Tibial nerve (tissue), 4 donors: ENCODE results near the gene SCGN. TPM values are rescaled to one million over a fixed set of nuclear protein-coding genes. Genes with fewer than 3 reads are reported as not detected.

Experiments
- DNase-seq, 2 donors: peaks; one replicate each; pipeline ENCODE4 v3.0.0-alpha.2; 2019; ENCODE audit warnings: low spot score in 2 of 2
- H3K27ac ChIP-seq, 4 donors: fragments of 200-600 bp; sonication (generic) in 3 of 4; one replicate each; pipeline ENCODE4 v1.5.1; 2017 to 2019; ENCODE audit warnings: mild to moderate bottlenecking in 1 of 4
- H3K27me3 ChIP-seq, 2 donors: fragments of 200-600 bp; sonication (generic) in 1 of 2; one replicate each; pipeline versions ENCODE4 v1.5.1 to v1.6.0; 2017 to 2019
- H3K36me3 ChIP-seq, 3 donors: fragments of 200-600 bp; sonication (generic); one replicate each; pipeline ENCODE4 v1.5.1; 2018 to 2019
- H3K4me1 ChIP-seq, 4 donors: fragments of 200-600 bp; sonication (generic) in 3 of 4; one replicate each; pipeline ENCODE4 v1.5.1; 2017 to 2019
- H3K4me3 ChIP-seq, 4 donors: fragments of 200-600 bp; sonication (generic) in 3 of 4; one replicate each; pipeline ENCODE4 v1.5.1; 2017 to 2019; ENCODE audit warnings: mild to moderate bottlenecking in 1 of 4, moderate library complexity in 1 of 4
- H3K9me3 ChIP-seq, 4 donors: fragments of 200-600 bp; sonication (generic) in 3 of 4; one replicate each; pipeline ENCODE4 v1.5.1; 2017 to 2019
- EP300 ChIP-seq, 2 donors: sonication (generic); formaldehyde crosslinking; IDR thresholded peaks; one replicate each; pipeline ENCODE4 v1.6.1; 2017; ENCODE audit warnings: antibody characterized with exemption in 2 of 2, mild to moderate bottlenecking in 1 of 2
- POLR2A ChIP-seq, 2 donors: fragments of 450-650 bp; IDR thresholded peaks; one replicate each; pipeline ENCODE4 v1.6.1; 2017; ENCODE audit warnings: antibody characterized with exemption in 2 of 2, mild to moderate bottlenecking in 2 of 2, moderate library complexity in 2 of 2
- WGBS, 2 donors: methylation state at CpG; one replicate each; pipeline ENCODE4 v1.1.5; 2018; 5-methylcytosine and 5-hydroxymethylcytosine counted together
- total RNA-seq, 4 donors: library from RNA; depleted of rRNA; stranded (reverse); fragments of >200 nt; gene quantifications; one replicate each; pipeline ENCODE4 v1.1.0, GENCODE V29; 2016
- TF ChIP-seq, protein P1 (sequence below), 5 experiments: fragments of 200-600 bp in 3 of 5; fragments of 450-650 bp in 2 of 5; sonication (generic) in 3 of 5; IDR thresholded peaks; one replicate each; pipeline ENCODE4 v1.5.1; 2016 to 2019; ENCODE audit warnings: antibody characterized with exemption in 5 of 5, mild to moderate bottlenecking in 3 of 5, moderate library complexity in 2 of 5

SCGN gene
- total RNA-seq, 4 donors from 2014 or later, result not detected

DNA sequence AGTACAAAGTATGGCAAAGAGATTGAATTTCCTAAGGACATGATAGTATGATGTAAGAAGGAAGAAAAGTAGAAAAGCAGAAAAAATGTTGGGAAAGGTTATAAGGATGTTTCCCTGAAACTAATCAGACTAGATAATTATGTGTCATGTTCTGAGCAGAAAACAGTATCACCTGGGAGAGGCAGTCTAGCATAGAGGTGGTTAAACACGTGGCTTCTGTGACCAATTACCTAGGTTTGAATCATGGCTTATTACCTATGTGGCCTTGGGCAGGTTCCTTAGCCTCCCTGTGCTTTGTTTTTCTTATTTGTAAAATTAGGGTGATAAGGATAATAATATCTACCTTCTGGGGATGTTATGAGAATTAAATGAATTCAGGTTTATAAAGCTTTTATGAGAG, 38.0 kb downstream of the SCGN start:
- H3K4me3 ChIP-seq, result no peak overlapping the region
- no peak for TF ChIP-seq EP300 (IDR thresholded peaks at IDR 0.05)
- TF ChIP-seq, protein P1, sequence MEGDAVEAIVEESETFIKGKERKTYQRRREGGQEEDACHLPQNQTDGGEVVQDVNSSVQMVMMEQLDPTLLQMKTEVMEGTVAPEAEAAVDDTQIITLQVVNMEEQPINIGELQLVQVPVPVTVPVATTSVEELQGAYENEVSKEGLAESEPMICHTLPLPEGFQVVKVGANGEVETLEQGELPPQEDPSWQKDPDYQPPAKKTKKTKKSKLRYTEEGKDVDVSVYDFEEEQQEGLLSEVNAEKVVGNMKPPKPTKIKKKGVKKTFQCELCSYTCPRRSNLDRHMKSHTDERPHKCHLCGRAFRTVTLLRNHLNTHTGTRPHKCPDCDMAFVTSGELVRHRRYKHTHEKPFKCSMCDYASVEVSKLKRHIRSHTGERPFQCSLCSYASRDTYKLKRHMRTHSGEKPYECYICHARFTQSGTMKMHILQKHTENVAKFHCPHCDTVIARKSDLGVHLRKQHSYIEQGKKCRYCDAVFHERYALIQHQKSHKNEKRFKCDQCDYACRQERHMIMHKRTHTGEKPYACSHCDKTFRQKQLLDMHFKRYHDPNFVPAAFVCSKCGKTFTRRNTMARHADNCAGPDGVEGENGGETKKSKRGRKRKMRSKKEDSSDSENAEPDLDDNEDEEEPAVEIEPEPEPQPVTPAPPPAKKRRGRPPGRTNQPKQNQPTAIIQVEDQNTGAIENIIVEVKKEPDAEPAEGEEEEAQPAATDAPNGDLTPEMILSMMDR (IDR thresholded peaks at IDR 0.05), result no peak
- H3K36me3 ChIP-seq, result no peaks in the 10 kb centered on the region
- WGBS, 2 donors, result 69 to 75% methylated on average over 1 of the region's 1 CpG
- no peaks in the 10 kb centered on the region for H3K27me3 ChIP-seq
- no peak for DNase-seq
- H3K9me3 ChIP-seq, result no peaks in the 10 kb centered on the region
- H3K4me1 ChIP-seq, result no peaks in the 10 kb centered on the region
- no peak overlapping the region for H3K27ac ChIP-seq

DNA sequence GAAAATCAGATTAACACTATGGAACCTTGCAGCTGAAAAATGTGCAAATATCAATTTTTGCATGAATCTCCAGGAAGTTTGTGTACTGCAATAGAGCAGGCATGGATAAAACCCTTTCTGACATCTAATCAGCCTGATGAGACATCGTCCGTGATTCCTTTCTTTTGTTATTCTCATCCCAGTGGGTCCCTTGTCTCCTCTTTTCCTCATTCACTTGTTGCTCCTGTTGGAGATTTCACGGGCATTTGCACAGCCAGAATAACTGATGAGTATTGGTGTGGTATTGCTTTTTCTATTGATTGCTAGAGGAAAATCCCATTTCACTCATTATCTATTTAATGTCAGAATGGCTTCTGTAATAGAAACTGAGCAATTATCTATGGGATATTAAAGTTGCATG, 39.9 kb downstream of the SCGN start:
- Histone ChIP-seq H3K9me3 (no peaks in the 10 kb centered on the region), H3K27ac (no peak overlapping the region), H3K27me3 (no peaks in the 10 kb centered on the region), H3K4me1 (no peaks in the 10 kb centered on the region), H3K4me3 (no peak overlapping the region), H3K36me3 (no peaks in the 10 kb centered on the region)
- DNase-seq, result no peak
- TF ChIP-seq EP300 (IDR thresholded peaks at IDR 0.05) (no peak), POLR2A (IDR thresholded peaks at IDR 0.05) (no peak)
- TF ChIP-seq, protein P1 (IDR thresholded peaks at IDR 0.05), result no peak
- whole genome bisulfite sequencing, 2 donors, result 65 to 71% methylated on average over 3 of the region's 3 CpGs

DNA sequence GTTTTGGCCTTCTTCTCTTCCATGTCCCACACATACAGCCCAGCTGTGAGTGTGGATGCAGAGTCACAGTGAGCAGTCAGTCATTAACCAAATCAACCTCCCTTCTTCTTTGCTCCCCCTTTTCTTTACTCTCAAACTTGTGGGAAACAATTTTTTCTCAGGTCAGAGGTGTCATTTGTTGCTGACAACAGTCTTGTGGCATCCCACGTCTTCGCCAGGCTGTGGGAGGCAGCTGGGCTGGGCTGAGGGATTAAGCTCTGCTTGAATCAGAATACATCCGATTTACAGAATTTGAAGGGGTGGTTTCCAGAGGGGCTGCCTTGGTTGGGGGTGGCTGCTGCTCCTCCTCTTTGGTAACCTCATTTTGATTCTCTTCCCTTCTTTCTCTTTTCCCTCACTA, 40.5 kb downstream of the SCGN start:
- DNase-seq, result no peak
- TF ChIP-seq EP300 (IDR thresholded peaks at IDR 0.05), result no peak
- no peak for TF ChIP-seq POLR2A (IDR thresholded peaks at IDR 0.05)
- TF ChIP-seq, protein P1 (IDR thresholded peaks at IDR 0.05), result no peak
- 37 to 51% methylated on average over 3 of the region's 3 CpGs for WGBS, 2 donors
- Histone ChIP-seq H3K27ac (no peak overlapping the region), H3K9me3 (no peaks in the 10 kb centered on the region), H3K27me3 (no peaks in the 10 kb centered on the region), H3K36me3 (no peaks in the 10 kb centered on the region), H3K4me3 (no peak overlapping the region), H3K4me1 (no peaks in the 10 kb centered on the region)

DNA sequence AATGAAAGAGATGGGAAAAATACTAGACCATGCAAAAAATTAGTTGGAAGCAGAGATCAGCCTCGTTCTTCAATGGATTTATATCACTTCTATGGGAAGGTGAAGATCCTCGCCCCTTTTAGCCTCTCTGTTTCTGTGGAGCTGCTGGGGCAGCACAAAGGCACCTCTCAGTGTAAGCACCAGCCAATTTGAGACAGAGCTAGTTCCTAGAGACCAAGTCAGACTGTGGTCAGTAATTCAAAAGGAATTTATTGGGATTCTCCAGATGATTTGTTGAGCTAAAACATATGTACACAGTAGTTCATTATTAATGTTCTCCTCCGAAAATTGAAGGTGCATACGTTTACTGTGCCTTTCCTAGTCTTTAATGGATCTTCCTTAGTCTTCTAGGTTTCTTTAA, 42.4 kb downstream of the SCGN start:
- Histone ChIP-seq H3K27ac (no peak overlapping the region), H3K9me3 (no peaks in the 10 kb centered on the region), H3K4me3 (no peak overlapping the region), H3K4me1 (no peaks in the 10 kb centered on the region), H3K36me3 (no peaks in the 10 kb centered on the region), H3K27me3 (no peaks in the 10 kb centered on the region)
- TF ChIP-seq POLR2A (IDR thresholded peaks at IDR 0.05), result no peak
- TF ChIP-seq, protein P1 (IDR thresholded peaks at IDR 0.05), result no peak
- TF ChIP-seq EP300 (IDR thresholded peaks at IDR 0.05), result no peak
- WGBS, 2 donors, result 42 to 49% methylated on average over 4 of the region's 4 CpGs
- no peak for DNase-seq

DNA sequence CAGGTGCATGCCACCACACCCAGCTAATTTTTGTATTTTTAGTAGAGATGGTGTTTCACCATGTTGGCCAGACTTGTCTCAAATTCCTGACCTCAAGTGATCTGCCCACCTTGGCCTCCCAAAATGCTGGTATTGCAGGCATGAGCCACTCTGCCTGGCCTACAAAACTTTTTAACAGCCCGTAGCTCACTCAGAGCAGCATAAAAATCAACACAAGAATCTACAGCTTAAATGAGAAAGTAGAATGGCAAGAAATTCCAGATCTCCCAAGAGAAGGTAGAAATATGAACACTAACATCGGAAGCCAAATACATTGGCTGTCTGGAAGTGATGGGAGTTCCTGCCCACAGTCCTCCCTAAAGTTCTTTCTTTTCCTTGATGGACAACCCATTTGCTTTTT, 43.7 kb downstream of the SCGN start:
- Histone ChIP-seq H3K36me3 (no peaks in the 10 kb centered on the region), H3K4me1 (no peaks in the 10 kb centered on the region), H3K27ac (no peak overlapping the region), H3K9me3 (no peaks in the 10 kb centered on the region), H3K4me3 (no peak overlapping the region), H3K27me3 (no peaks in the 10 kb centered on the region)
- WGBS, 2 donors, result 49% methylated on average over 2 of the region's 2 CpGs
- no peak for DNase-seq
- TF ChIP-seq, protein P1 (IDR thresholded peaks at IDR 0.05), result no peak
- no peak for TF ChIP-seq POLR2A (IDR thresholded peaks at IDR 0.05)
- no peak for TF ChIP-seq EP300 (IDR thresholded peaks at IDR 0.05)
